GF-D8 (cell line): ENCODE data around the gene AASDH.
A peak's percentile ranks its signal among the peaks of the same experiment; 100 is the strongest.

Experiments used
- DNase-seq: peaks from one replicate; lab custom pipeline; 2025; lab: John Stamatoyannopoulos, UW

AASDH gene

GRCh38 chr4:56316011-56316650 is 71.2 kb downstream of the AASDH start:
- DNase-seq: no peak

GRCh38 chr4:56315543-56315942 is 71.7 kb downstream of the AASDH start:
- no peak for DNase-seq

- no peak for DNase-seq
Measured at GRCh38 chr4:56315041-56315440, 72.2 kb downstream of the AASDH start.

- no peak for DNase-seq
Measured at GRCh38 chr4:56314207-56314915, 72.9 kb downstream of the AASDH start.

- DNase-seq: no peak
Measured at GRCh38 chr4:56313132-56313531, 74.2 kb downstream of the AASDH start.

- DNase-seq: no peak
Measured at GRCh38 chr4:56311299-56311975, 75.9 kb downstream of the AASDH start.

GRCh38 chr4:56310401-56311125 is 76.7 kb downstream of the AASDH start:
- DNase-seq: no peak

GRCh38 chr4:56308384-56308783 is 78.9 kb downstream of the AASDH start:
- DNase-seq: no peak

- DNase-seq: no peak
Measured at GRCh38 chr4:56307423-56307822, 79.9 kb downstream of the AASDH start.

- no peak for DNase-seq
Measured at GRCh38 chr4:56305390-56305789, 81.9 kb downstream of the AASDH start.

GRCh38 chr4:56303921-56304320 is 83.4 kb downstream of the AASDH start:
- DNase-seq: no peak

GRCh38 chr4:56302760-56303159 is 84.5 kb downstream of the AASDH start:
- DNase-seq: no peak

- DNase-seq: no peak
Measured at GRCh38 chr4:56301997-56302496, 85.2 kb downstream of the AASDH start.

- DNase-seq: peak; percentile 15
Measured at GRCh38 chr4:56301181-56301996, 85.9 kb downstream of the AASDH start.

GRCh38 chr4:56298236-56298635 is 89.1 kb downstream of the AASDH start:
- no peak for DNase-seq

- no peak for DNase-seq
Measured at GRCh38 chr4:56297776-56298175, 89.5 kb downstream of the AASDH start.

- no peak for DNase-seq
Measured at GRCh38 chr4:56296526-56296925, 90.8 kb downstream of the AASDH start.

- no peak for DNase-seq
Measured at GRCh38 chr4:56293121-56293520, 94.2 kb downstream of the AASDH start.

GRCh38 chr4:56289934-56290333 is 97.4 kb downstream of the AASDH start:
- DNase-seq: no peak

- no peak for DNase-seq
Measured at GRCh38 chr4:56288663-56289062, 98.6 kb downstream of the AASDH start.
